K562 (cell line): ENCODE measurements around the gene MEA1. TPM values are rescaled to one million over a fixed set of nuclear protein-coding genes. Genes with fewer than 3 reads are reported as not detected.

Experiments
- ATAC-seq: fragments of 200-7000 bp; cut with Tn5 transposase; 3 replicates; pipeline ENCODE4 v1.9.1; 2020; ENCODE audit warnings: moderate library complexity
- BruUV-seq: library from RNA; stranded (reverse); fragments of 400-500 nt; replicated peaks from 2 replicates; lab custom pipeline; 2021; lab: Mats Ljungman, UMichigan
- CTCF ChIA-PET: fragments of 300-600 bp; formaldehyde crosslinking; extraction: SDS; loops from one replicate; lab custom pipeline; 2021; ENCODE audit warnings: low intra/inter-chr PET ratio; lab: Yijun Ruan, JAX
- POLR2A ChIA-PET: fragments of 300-600, 350-650 bp; sonication (Branson Sonifier 250); formaldehyde crosslinking; extraction: SDS; loops from one replicate; lab custom pipeline; 2021; ENCODE audit warnings: antibody characterized with exemption, inconsistent platforms; lab: Yijun Ruan, JAX
- DNase-seq, 4 experiments: peaks; one replicate each; pipeline versions ENCODE4 v3.0.0 to v3.0.0-alpha.2; 2011 to 2018; ENCODE audit warnings: low spot score in 3 of 4, mixed read lengths in 3 of 4; ENCODE audit errors: extremely low read depth in 1 of 4
- FAIRE-seq: peaks from 2 replicates; lab custom pipeline; 2011; peaks lifted over from hg19 to GRCh38; lab: Jason Lieb, UNC
- H2AFZ ChIP-seq: 2 replicates; pipeline ENCODE4 v1.6.0; 2011; ENCODE audit warnings: low read depth, low read length, control low read depth, inconsistent platforms
- H3K27ac ChIP-seq: fragments of 200-600 bp; 3 replicates; pipeline ENCODE4 v1.8.0; 2011; ENCODE audit warnings: low read depth, mild to moderate bottlenecking, control low read depth, inconsistent platforms, low read length, moderate library complexity, mixed read lengths; ENCODE audit errors: extremely low read depth
- H3K27me3 ChIP-seq, 2 experiments: fragments of 300-600 bp in 1 of 2; 2 replicates in 1 of 2; 3 replicates in 1 of 2; pipeline versions ENCODE4 v1.6.0 to v1.8.0; 2011; ENCODE audit warnings: inconsistent platforms in 2 of 2, low read length in 2 of 2, mild to moderate bottlenecking in 1 of 2, mixed read lengths in 1 of 2, moderate library complexity in 1 of 2; ENCODE audit not compliant: control insufficient read depth in 2 of 2, insufficient read depth in 2 of 2
- H3K36me3 ChIP-seq: fragments of 300-600 bp; 3 replicates; pipeline ENCODE4 v1.8.0; 2011; ENCODE audit warnings: mild to moderate bottlenecking, low read length, inconsistent platforms; ENCODE audit not compliant: control insufficient read depth, insufficient read depth
- H3K4me1 ChIP-seq, 2 experiments: fragments of 200-600 bp in 1 of 2; replicated peaks in 1 of 2; 2 replicates in 1 of 2; 3 replicates in 1 of 2; pipeline versions ENCODE4 v1.5.1 to v1.8.0; 2011; ENCODE audit warnings: inconsistent platforms in 2 of 2, low read length in 2 of 2, mild to moderate bottlenecking in 1 of 2, mixed read lengths in 1 of 2, moderate library complexity in 1 of 2; ENCODE audit not compliant: control insufficient read depth in 2 of 2, insufficient read depth in 2 of 2
- H3K4me2 ChIP-seq: 2 replicates; pipeline ENCODE4 v1.6.1; 2011; ENCODE audit warnings: low read length, control low read depth, inconsistent platforms, mixed read lengths; ENCODE audit not compliant: insufficient read depth
- H3K4me3 ChIP-seq: fragments of 200-600 bp; sonication (generic), shearing (Covaris generic); 2 replicates; pipeline ENCODE4 v1.5.1; 2016; ENCODE audit warnings: control low read depth, inconsistent platforms
- H3K79me2 ChIP-seq: fragments of 200-600 bp; 3 replicates; pipeline ENCODE4 v1.8.0; 2011; ENCODE audit warnings: low read length, inconsistent platforms; ENCODE audit not compliant: control insufficient read depth, insufficient read depth
- H3K9ac ChIP-seq, 2 experiments: 2 replicates each; pipeline versions ENCODE4 v1.6.0 to v1.6.1; 2011; ENCODE audit warnings: low read depth in 2 of 2, low read length in 2 of 2, control low read depth in 1 of 2, inconsistent platforms in 1 of 2, mild to moderate bottlenecking in 1 of 2, mixed read lengths in 1 of 2; ENCODE audit not compliant: insufficient read depth in 1 of 2
- H3K9me1 ChIP-seq: one replicate; pipeline ENCODE4 v1.6.0; 2011; ENCODE audit warnings: inconsistent platforms, mild to moderate bottlenecking, low read length, moderate library complexity; ENCODE audit not compliant: control insufficient read depth, insufficient read depth
- H3K9me3 ChIP-seq: replicated peaks from 2 replicates; pipeline ENCODE4 v1.5.1; 2011; ENCODE audit warnings: low read depth, low read length, inconsistent platforms; ENCODE audit not compliant: control insufficient read depth, insufficient read depth
- H4K20me1 ChIP-seq: replicated peaks from 2 replicates; pipeline ENCODE4 v1.6.1; 2011; ENCODE audit warnings: low read length, inconsistent platforms, mixed read lengths; ENCODE audit not compliant: control insufficient read depth, insufficient read depth
- ESRRB ChIP-seq: fragments of 250-450 bp; sonication (Bioruptor Pico); IDR thresholded peaks from 2 replicates; pipeline ENCODE4 v1.5.0; 2020; ENCODE audit warnings: mild to moderate bottlenecking, moderate library complexity, borderline replicate concordance
- SMARCC2 ChIP-seq: fragments of 450-650 bp; IDR thresholded peaks from 2 replicates; pipeline ENCODE4 v1.6.1; 2017; ENCODE audit warnings: antibody characterized with exemption, moderate library complexity, mild to moderate bottlenecking, low read depth
- SREBF1 ChIP-seq: fragments of 150-350 bp; IDR thresholded peaks from 2 replicates; pipeline ENCODE4 v1.6.1; 2014; ENCODE audit warnings: antibody characterized with exemption, low read depth, low read length, borderline replicate concordance
- SRF ChIP-seq, 2 experiments: fragments of 250-450, 450-650 bp in 1 of 2; sonication (Bioruptor Pico) in 1 of 2; sonication (generic) in 1 of 2; formaldehyde crosslinking; IDR thresholded peaks; 2 replicates each; pipeline versions ENCODE4 v1.5.0 to v1.5.1; 2020 to 2022; ENCODE audit warnings: mild to moderate bottlenecking in 1 of 2, missing genetic modification reagents in 1 of 2
- ZNF239 ChIP-seq: fragments of 250-450 bp; sonication (Bioruptor Pico); IDR thresholded peaks from 2 replicates; pipeline ENCODE4 v1.4.0; 2020; ENCODE audit warnings: mild to moderate bottlenecking
- ZNF589 ChIP-seq: fragments of 200-800 bp; sonication (Bioruptor generic); IDR thresholded peaks from 2 replicates; pipeline ENCODE4 v1.6.1; 2016; ENCODE audit warnings: low read depth, missing genetic modification characterization, missing compliant biosample characterization
- WGBS: fragments of 100-300 bp; shearing (Covaris generic); methylation state at CpG from one replicate; pipeline ENCODE4 v1.1.6; 2016; ENCODE audit warnings: low coverage, mixed read lengths; ENCODE audit not compliant: insufficient coverage; ENCODE audit errors: missing lambda C conversion rate; 5-methylcytosine and 5-hydroxymethylcytosine counted together
- in situ Hi-C: fragments of 300-500 bp; cut with MboI; formaldehyde crosslinking; loops from 4 replicates; pipeline ENCODE4 v1.15.0; 2018; ENCODE audit warnings: inconsistent platforms, mixed read lengths
- intact Hi-C: fragments of 100-400 bp; cut with micrococcal nuclease; formaldehyde crosslinking; loops from 2 replicates; pipeline ENCODE4 v1.14.2; 2022
- polyA plus RNA-seq, 8 experiments: library from polyadenylated mRNA; depleted of rRNA in 4 of 8; stranded (reverse) in 5 of 8; unstranded in 3 of 8; fragments of >200 nt; fragmentation: Nextera tagmentation in 2 of 8; fragmentation: Illumina TruSeq in 1 of 8; extraction: Ambion mirVana in 2 of 8; extraction: Trizol in 1 of 8; gene quantifications; 2 replicates each; pipeline versions ENCODE4 v1.2.1 to v1.2.3, GENCODE V29; 2011 to 2014; ENCODE audit warnings: inconsistent platforms in 1 of 8, missing spikeins in 1 of 8
- total RNA-seq, 7 experiments: library from RNA; depleted of rRNA in 6 of 7; stranded (reverse); fragments of >200 nt in 6 of 7; fragmentation: Illumina TruSeq in 2 of 7; extraction: Trizol in 2 of 7; gene quantifications; 2 replicates each; pipeline versions ENCODE4 v1.2.1 to v1.2.3, GENCODE V29; 2011 to 2021; ENCODE audit warnings: low replicate concordance in 1 of 7
- TF ChIP-seq, protein P1 (sequence below): sonication (generic); formaldehyde crosslinking; IDR thresholded peaks from 2 replicates; pipeline ENCODE4 v1.8.0; 2022; ENCODE audit warnings: mild to moderate bottlenecking, low read depth, missing genetic modification reagents
- TF ChIP-seq, protein P2 (sequence below): fragments of 450-650 bp; conservative IDR thresholded peaks from 2 replicates; pipeline ENCODE4 v1.6.1; 2016; ENCODE audit warnings: missing genetic modification characterization, low read depth, mild to moderate bottlenecking, control low read depth, missing compliant biosample characterization
- TF ChIP-seq, protein P3 (sequence below), 2 experiments: fragments of 450-650 bp; IDR thresholded peaks; 2 replicates each; pipeline ENCODE4 v1.6.1; 2016; ENCODE audit warnings: mild to moderate bottlenecking in 2 of 2, borderline replicate concordance in 1 of 2, low read depth in 1 of 2, moderate library complexity in 1 of 2

MEA1 gene
- total and polyA plus RNA-seq, 9 of the 15 experiments (the other 6 are each of a cell fraction or from before 2014, with no cell fraction given) = 86.8 to 210 (median 152) TPM

DNA sequence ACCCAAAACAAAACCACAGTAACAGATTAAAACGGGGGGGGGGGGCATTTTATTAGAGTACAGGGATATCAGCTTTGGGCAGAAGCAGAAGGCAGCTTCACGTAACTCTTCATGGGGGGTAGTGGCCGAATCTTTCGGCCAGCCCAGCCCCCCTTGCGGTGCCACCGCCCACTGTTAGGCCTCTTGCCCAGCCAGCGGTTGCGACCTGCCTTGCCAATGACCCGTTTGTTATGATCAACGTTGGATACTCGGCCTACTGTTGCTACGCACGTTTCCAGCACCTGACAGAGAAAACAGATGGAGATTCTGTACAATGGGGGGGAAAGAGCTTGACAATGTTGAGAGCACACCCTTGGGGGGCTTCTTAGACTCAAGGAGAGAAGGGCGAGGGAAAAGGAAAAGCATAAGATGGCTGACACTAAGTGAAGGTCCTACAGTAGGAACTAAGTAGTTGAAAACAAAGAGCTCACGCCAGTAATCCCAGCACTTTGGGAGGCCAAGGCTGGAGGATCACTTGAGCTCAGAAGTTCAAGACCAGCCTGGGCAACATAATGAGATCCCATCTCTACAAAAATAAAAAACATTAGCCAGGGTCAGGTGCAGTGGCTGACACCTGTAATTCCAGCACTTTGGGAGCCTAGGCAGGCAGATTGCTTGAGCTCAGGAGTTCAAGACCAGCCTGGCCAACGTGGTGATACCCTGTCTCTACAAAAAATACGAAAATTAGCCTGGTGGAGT, 40.6 kb upstream of the MEA1 start:
- Histone ChIP-seq H3K27ac (peak overlapping the region; percentile 95), H3K9ac (peak overlapping the region; percentile 77 to 97), H3K9me3 (no peaks in the 10 kb centered on the region), H3K79me2 (peaks cover 42% of the 10 kb centered on the region), H3K36me3 (peaks cover 72% of the 10 kb centered on the region), H3K27me3 (no peaks in the 10 kb centered on the region), H3K9me1 (peaks cover 9% of the 10 kb centered on the region), H3K4me3 (peak overlapping the region; percentile 73), H3K4me1 (peaks cover 27 to 29% of the 10 kb centered on the region in 2 experiments), H3K4me2 (peak overlapping the region; percentile 93), H2AFZ (peak overlapping the region; percentile 78; the same call in 1 of the 2 replicates), H4K20me1 (no peaks in the 10 kb centered on the region)
- FAIRE-seq (no peak), DNase-seq (no peak), ATAC-seq (no peak)
- POLR2A ChIA-PET = interaction anchor here (0.5 to 3.2 kb wide), 30 partner anchors 10 to 1026 kb away, joined by 3 to 22 read pairs (median 4); partner anchors contain the start of genes KLHDC3, MEA1 and RRP36
- TSS peak; percentile 85 for BruUV-seq
- WGBS = 75% methylated on average over 16 of the region's 17 CpGs
- CTCF ChIA-PET = no interaction called here
- in situ Hi-C loops = no loop called here
- intact Hi-C loops = no loop called here
- TF ChIP-seq SMARCC2 = no peak
- TF ChIP-seq ZNF239 (CRISPR knock-in tag) = no peak
- TF ChIP-seq, protein P1, sequence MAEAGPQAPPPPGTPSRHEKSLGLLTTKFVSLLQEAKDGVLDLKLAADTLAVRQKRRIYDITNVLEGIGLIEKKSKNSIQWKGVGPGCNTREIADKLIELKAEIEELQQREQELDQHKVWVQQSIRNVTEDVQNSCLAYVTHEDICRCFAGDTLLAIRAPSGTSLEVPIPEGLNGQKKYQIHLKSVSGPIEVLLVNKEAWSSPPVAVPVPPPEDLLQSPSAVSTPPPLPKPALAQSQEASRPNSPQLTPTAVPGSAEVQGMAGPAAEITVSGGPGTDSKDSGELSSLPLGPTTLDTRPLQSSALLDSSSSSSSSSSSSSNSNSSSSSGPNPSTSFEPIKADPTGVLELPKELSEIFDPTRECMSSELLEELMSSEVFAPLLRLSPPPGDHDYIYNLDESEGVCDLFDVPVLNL (CRISPR knock-in tag) = no peak
- TF ChIP-seq ZNF589 (CRISPR knock-in tag) = no peak
- no peak for TF ChIP-seq ESRRB (CRISPR knock-in tag)
- TF ChIP-seq, protein P2, sequence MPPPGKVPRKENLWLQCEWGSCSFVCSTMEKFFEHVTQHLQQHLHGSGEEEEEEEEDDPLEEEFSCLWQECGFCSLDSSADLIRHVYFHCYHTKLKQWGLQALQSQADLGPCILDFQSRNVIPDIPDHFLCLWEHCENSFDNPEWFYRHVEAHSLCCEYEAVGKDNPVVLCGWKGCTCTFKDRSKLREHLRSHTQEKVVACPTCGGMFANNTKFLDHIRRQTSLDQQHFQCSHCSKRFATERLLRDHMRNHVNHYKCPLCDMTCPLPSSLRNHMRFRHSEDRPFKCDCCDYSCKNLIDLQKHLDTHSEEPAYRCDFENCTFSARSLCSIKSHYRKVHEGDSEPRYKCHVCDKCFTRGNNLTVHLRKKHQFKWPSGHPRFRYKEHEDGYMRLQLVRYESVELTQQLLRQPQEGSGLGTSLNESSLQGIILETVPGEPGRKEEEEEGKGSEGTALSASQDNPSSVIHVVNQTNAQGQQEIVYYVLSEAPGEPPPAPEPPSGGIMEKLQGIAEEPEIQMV (tag) = no peak
- TF ChIP-seq SREBF1 = no peak
- TF ChIP-seq SRF (CRISPR knock-in tag; IDR thresholded peaks at IDR 0.05) = no peak
- TF ChIP-seq, protein P3, sequence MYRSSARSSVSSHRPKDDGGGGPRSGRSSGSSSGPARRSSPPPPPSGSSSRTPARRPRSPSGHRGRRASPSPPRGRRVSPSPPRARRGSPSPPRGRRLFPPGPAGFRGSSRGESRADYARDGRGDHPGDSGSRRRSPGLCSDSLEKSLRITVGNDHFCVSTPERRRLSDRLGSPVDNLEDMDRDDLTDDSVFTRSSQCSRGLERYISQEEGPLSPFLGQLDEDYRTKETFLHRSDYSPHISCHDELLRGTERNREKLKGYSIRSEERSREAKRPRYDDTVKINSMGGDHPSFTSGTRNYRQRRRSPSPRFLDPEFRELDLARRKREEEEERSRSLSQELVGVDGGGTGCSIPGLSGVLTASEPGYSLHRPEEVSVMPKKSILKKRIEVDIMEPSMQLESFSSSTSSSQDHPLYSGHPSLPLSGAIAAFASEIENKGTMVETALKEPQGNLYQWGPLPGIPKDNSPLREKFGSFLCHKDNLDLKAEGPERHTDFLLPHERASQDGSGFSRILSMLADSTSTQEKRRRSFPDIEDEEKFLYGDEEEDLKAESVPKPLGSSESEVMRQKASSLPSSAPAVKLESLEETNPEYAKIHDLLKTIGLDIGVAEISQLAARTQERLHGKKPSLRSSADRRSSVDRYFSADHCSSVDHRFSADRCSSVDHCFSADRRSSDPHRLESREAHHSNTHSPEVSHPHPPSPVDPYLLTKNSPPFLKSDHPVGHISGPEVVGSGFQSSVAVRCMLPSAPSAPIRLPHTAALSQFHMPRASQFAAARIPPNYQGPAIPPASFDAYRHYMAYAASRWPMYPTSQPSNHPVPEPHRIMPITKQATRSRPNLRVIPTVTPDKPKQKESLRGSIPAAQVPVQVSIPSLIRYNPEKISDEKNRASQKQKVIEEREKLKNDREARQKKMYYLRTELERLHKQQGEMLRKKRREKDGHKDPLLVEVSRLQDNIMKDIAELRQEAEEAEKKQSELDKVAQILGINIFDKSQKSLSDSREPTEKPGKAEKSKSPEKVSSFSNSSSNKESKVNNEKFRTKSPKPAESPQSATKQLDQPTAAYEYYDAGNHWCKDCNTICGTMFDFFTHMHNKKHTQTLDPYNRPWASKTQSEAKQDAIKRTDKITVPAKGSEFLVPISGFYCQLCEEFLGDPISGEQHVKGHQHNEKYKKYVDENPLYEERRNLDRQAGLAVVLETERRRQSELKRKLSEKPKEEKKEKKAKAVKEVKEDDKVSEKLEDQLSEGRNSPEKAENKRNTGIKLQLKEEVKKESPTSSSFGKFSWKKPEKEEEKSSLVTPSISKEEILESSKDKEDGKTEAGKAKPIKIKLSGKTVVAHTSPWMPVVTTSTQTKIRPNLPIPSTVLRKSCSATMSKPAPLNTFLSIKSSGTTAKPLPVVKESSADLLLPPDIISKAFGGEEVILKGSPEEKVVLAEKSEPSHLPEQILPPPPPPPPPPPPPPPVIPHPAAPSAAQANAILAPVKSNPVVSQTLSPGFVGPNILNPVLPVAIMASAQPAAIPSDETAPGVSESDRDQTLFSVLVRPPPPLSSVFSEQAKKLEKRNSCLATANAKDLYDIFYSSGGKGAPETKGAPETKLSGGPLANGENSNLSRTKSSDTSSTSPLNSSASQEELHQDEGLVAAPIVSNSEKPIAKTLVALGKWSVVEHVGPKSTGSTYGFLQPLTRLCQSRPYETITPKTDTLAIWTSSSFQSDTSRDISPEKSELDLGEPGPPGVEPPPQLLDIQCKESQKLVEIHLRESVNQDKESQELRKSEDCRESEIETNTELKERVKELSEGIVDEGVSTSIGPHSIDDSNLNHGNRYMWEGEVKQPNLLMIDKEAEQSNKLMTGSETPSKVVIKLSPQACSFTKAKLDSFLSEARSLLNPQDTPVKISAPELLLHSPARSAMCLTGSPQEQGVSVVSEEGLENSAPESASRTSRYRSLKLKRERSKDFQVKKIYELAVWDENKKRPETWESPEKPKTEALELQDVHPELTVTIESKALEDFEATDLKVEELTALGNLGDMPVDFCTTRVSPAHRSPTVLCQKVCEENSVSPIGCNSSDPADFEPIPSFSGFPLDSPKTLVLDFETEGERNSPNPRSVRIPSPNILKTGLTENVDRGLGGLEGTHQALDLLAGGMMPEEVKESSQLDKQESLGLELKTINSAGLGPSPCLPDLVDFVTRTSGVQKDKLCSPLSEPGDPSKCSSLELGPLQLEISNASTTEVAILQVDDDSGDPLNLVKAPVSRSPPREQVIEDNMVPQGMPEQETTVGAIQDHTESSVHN (IDR thresholded peaks at IDR 0.05; ENCODE audit: borderline replicate concordance in 1 of 2, low read depth in 1 of 2) = no peak
